Measurements from ENCODE around the gene ETFB. TPM values are rescaled to one million over a fixed set of nuclear protein-coding genes. Genes with fewer than 3 reads are reported as not detected.

Gene ETFB
- total RNA-seq, 1 experiment from 2014 or later = 203 TPM

DNA sequence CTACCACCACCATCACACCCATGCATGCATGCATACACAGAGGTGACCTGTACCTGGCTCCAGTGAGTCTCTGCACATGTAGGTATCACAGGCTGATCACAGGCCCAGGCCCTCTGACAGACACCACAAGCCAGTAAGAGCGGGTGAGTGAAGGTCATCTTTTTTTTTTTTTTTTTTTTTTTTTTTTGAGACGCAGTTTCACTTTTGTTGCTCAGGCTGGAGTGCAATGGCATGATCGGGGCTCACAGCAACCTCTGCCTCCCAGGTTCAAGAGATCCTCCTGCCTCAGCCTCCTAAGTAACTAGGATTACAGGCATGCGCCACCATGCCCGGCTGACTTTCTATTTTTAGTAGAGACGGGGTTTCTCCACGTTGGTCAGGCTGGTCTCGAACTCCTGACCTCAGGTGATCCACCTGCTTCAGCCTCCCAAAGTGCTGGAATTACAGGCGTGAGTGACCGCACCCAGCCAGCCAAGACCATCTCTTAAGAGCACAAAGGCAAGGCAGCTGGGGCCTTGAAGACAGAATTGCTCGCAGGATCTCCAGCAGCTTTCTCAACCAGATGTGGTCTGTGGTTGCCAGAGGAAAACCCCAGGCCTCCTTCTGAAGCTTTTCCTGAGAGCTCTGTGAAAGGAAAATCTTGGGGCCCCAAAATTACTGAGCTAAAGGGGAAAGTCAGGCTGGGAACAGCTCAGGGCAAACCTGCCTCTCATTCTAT lies 9.5 kb upstream of the ETFB start:
- DNase-seq = no peak
- Mint-ChIP-seq H3K36me3 (ENCODE audit: insufficient read depth, unreplicated experiment) (peaks cover 1% of the 10 kb centered on the region), H3K4me1 (ENCODE audit: low read depth, unreplicated experiment) (no peaks in the 10 kb centered on the region), H3K9me3 (ENCODE audit: low read depth, unreplicated experiment) (no peaks in the 10 kb centered on the region), H3K27me3 (ENCODE audit: unreplicated experiment) (peaks cover 40% of the 10 kb centered on the region), H3K27ac (ENCODE audit: unreplicated experiment) (no peak overlapping the region), H3K4me3 (ENCODE audit: low read depth, unreplicated experiment) (no peak overlapping the region)
- CTCF ChIA-PET = interaction anchor here (0.7 kb wide), 1 partner anchor 19 kb away, joined by 3 read pairs; no protein-coding TSS in a partner anchor
- TF ChIP-seq, protein P1, sequence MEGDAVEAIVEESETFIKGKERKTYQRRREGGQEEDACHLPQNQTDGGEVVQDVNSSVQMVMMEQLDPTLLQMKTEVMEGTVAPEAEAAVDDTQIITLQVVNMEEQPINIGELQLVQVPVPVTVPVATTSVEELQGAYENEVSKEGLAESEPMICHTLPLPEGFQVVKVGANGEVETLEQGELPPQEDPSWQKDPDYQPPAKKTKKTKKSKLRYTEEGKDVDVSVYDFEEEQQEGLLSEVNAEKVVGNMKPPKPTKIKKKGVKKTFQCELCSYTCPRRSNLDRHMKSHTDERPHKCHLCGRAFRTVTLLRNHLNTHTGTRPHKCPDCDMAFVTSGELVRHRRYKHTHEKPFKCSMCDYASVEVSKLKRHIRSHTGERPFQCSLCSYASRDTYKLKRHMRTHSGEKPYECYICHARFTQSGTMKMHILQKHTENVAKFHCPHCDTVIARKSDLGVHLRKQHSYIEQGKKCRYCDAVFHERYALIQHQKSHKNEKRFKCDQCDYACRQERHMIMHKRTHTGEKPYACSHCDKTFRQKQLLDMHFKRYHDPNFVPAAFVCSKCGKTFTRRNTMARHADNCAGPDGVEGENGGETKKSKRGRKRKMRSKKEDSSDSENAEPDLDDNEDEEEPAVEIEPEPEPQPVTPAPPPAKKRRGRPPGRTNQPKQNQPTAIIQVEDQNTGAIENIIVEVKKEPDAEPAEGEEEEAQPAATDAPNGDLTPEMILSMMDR (IDR thresholded peaks at IDR 0.05; ENCODE audit: unreplicated experiment) = no peak
- intact Hi-C loops (cut with micrococcal nuclease; ENCODE audit: unreplicated experiment) = no loop called here
- BruUV-seq (replicated peaks) = no TSS peak

DNA sequence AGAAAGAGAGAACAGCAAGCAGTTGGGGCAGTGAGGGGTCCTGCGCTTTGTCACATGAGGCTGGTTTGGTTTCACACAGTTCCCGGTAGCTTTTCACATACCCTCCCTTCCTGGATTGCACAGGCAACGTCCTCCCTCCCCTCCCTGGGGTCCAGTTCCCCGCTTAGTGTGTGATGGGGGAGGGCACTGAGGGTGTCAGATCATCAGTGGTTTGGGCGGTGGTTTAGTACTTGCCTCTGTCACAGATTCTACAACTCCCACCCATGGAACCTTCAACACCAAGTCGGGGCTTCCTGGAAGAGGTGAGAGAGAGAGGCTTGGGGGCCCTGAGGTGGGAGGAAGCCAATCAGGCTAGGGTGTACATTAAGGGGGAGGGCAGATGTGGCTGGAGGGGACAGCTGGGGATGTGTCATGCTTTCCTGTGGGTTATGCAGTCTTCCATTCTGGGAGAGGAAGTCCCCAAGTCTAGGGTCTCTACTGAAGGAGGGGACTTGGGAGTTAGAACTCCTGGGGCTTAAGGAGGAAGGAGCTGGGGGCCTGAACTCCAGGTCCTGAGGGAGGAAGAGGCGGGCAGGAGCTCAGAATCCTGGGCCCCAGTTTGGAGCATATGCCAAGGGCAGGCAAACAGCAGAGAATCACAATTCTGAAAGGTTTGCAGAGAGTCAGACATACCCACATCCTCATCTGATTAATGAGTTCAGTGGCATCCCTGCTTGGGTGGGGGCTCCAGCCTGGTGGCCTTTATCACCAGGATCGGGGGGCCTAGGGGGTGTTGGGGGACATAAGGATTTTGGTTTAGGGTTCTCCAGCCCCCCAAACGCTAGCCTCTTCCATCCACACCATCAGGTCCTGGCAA lies 6.7 kb upstream of the ETFB start, which contains the start of gene NKG7:
Gene NKG7, minus strand, starts transcription at position 6 of the 856 bp plus-strand sequence. CDS start 119 bp downstream, outside the sequence.
- intact Hi-C loops (cut with micrococcal nuclease; ENCODE audit: unreplicated experiment) = no loop called here
- no TSS peak for BruUV-seq (replicated peaks)
- Mint-ChIP-seq H3K9me3 (ENCODE audit: low read depth, unreplicated experiment) (no peaks in the 10 kb centered on the region), H3K36me3 (ENCODE audit: insufficient read depth, unreplicated experiment) (peaks cover 16% of the 10 kb centered on the region), H3K27ac (ENCODE audit: unreplicated experiment) (no peak within 1 kb of the TSS), H3K4me1 (ENCODE audit: low read depth, unreplicated experiment) (no peaks in the 10 kb centered on the region), H3K4me3 (ENCODE audit: low read depth, unreplicated experiment) (no peak within 1 kb of the TSS), H3K27me3 (ENCODE audit: unreplicated experiment) (peaks cover 51% of the 10 kb centered on the region)
- CTCF ChIA-PET = no interaction called here
- DNase-seq = no peak
- TF ChIP-seq, protein P1 (IDR thresholded peaks at IDR 0.05; ENCODE audit: unreplicated experiment) = no peak

DNA sequence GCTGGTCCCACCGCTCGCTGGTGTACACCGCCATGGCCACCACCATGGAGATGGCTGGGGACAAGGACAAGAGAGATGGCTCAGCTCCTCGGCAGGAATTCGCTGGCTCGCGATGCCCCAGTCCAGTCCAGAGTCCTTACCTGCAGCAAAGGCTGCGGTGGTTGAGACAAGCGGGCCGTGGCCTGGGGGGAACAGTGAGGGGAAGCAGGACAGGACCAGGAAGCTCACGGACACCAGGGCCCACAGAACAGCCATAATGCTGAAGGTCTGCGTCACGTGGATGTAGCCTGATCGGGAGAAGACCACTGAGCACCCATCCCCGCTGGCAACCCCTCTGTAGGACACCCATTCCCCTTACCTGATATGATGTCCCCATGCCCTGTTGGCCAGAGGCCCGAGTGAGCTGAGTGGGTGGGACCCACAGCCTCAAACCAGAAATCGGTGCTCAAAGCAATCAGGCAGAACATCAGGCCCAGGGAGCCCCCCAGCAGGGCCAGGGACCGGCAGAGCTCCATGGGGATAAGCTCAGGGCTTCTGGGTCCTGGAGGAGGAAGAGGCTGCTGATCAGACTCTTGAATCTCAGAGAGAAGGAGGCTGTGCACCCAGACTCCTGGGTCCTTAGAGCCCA lies 5.9 kb upstream of the ETFB start:
- no peaks in the 10 kb centered on the region for H3K4me1 Mint-ChIP-seq (ENCODE audit: low read depth, unreplicated experiment)
- H3K9me3 Mint-ChIP-seq (ENCODE audit: low read depth, unreplicated experiment) = no peaks in the 10 kb centered on the region
- CTCF ChIA-PET = no interaction called here
- TF ChIP-seq, protein P1 (IDR thresholded peaks at IDR 0.05; ENCODE audit: unreplicated experiment) = no peak
- H3K4me3 Mint-ChIP-seq (ENCODE audit: low read depth, unreplicated experiment) = no peak overlapping the region
- intact Hi-C loops (cut with micrococcal nuclease; ENCODE audit: unreplicated experiment) = no loop called here
- no peak for DNase-seq
- H3K27me3 Mint-ChIP-seq (ENCODE audit: unreplicated experiment) = peaks cover 51% of the 10 kb centered on the region
- no TSS peak for BruUV-seq (replicated peaks)
- H3K36me3 Mint-ChIP-seq (ENCODE audit: insufficient read depth, unreplicated experiment) = peaks cover 24% of the 10 kb centered on the region
- H3K27ac Mint-ChIP-seq (ENCODE audit: unreplicated experiment) = no peak overlapping the region

DNA sequence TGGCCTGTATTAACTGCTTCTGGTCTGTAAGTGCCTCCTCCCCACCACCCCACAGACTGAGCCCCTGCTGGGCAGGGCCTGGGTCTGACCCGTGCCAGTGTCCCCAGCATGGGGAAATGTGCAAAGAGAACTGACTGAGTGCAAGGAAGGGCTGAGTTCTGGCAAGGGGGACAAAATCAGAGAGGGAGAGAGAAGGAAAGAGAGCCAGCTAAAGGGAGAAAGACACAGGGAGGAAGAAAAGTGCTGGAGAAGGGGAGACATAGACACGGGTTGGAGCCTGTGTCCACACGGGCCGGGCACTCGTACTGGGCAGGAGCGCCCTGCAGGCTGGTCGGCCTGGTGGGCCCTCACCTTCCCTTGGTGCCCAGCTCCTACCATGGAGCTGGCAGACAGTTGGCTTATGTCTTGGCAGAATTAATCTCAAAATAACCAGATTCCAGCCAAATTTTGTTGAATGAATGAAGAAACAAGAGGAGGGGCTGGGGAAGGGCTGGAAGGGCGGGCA lies 5.0 kb upstream of the ETFB start:
- H3K27ac Mint-ChIP-seq (ENCODE audit: unreplicated experiment) = no peak overlapping the region
- no TSS peak for BruUV-seq (replicated peaks)
- H3K4me3 Mint-ChIP-seq (ENCODE audit: low read depth, unreplicated experiment) = no peak overlapping the region
- H3K27me3 Mint-ChIP-seq (ENCODE audit: unreplicated experiment) = peaks cover 51% of the 10 kb centered on the region
- H3K4me1 Mint-ChIP-seq (ENCODE audit: low read depth, unreplicated experiment) = no peaks in the 10 kb centered on the region
- intact Hi-C loops (cut with micrococcal nuclease; ENCODE audit: unreplicated experiment) = no loop called here
- H3K36me3 Mint-ChIP-seq (ENCODE audit: insufficient read depth, unreplicated experiment) = peaks cover 33% of the 10 kb centered on the region
- TF ChIP-seq, protein P1 (IDR thresholded peaks at IDR 0.05; ENCODE audit: unreplicated experiment) = no peak
- no peaks in the 10 kb centered on the region for H3K9me3 Mint-ChIP-seq (ENCODE audit: low read depth, unreplicated experiment)
- DNase-seq = no peak
- CTCF ChIA-PET = interaction anchor here (0.7 kb wide), 1 partner anchor 13 kb away, joined by 9 read pairs; no protein-coding TSS in a partner anchor
